HG02571 (cell line): ENCODE data around the gene ANKRD60.

Experiments
- ATAC-seq: cut with Tn5 transposase; IDR thresholded peaks from one replicate; pipeline ENCODE4 v1.9.1; 2021; ENCODE audit warnings: mild to moderate bottlenecking, moderate library complexity; ENCODE audit not compliant: unreplicated experiment

ANKRD60 gene

GRCh38 chr20:58224974-58225373 is 3.5 kb downstream of the ANKRD60 start:
- no peak for ATAC-seq

- no peak for ATAC-seq
Observed at GRCh38 chr20:58224097-58224496, 4.4 kb downstream of the ANKRD60 start.

- no peak for ATAC-seq
Observed at GRCh38 chr20:58223358-58223941, 5.0 kb downstream of the ANKRD60 start.

- no peak for ATAC-seq
Observed at GRCh38 chr20:58222446-58222845, 6.0 kb downstream of the ANKRD60 start.

- ATAC-seq: no peak
Observed at GRCh38 chr20:58219342-58219700, 9.1 kb downstream of the ANKRD60 start.

- no peak for ATAC-seq
Observed at GRCh38 chr20:58218665-58219341, 9.7 kb downstream of the ANKRD60 start.

GRCh38 chr20:58216334-58216733 is 12.1 kb downstream of the ANKRD60 start:
- no peak for ATAC-seq

- ATAC-seq: no peak
Observed at GRCh38 chr20:58215116-58215515, 13.3 kb downstream of the ANKRD60 start.

GRCh38 chr20:58214310-58214709 is 14.1 kb downstream of the ANKRD60 start:
- ATAC-seq: no peak

GRCh38 chr20:58213716-58214115 is 14.7 kb downstream of the ANKRD60 start:
- no peak for ATAC-seq

GRCh38 chr20:58213121-58213520 is 15.3 kb downstream of the ANKRD60 start:
- ATAC-seq: no peak

GRCh38 chr20:58212636-58213035 is 15.8 kb downstream of the ANKRD60 start:
- ATAC-seq: no peak

- ATAC-seq: no peak
Observed at GRCh38 chr20:58210398-58210747, 18.1 kb downstream of the ANKRD60 start.

- no peak for ATAC-seq
Observed at GRCh38 chr20:58209652-58210397, 18.6 kb downstream of the ANKRD60 start.

- no peak for ATAC-seq
Observed at GRCh38 chr20:58208944-58209343, 19.5 kb downstream of the ANKRD60 start.

GRCh38 chr20:58205850-58206249 is 22.6 kb downstream of the ANKRD60 start:
- no peak for ATAC-seq

- no peak for ATAC-seq
Observed at GRCh38 chr20:58202044-58202443, 26.4 kb downstream of the ANKRD60 start.

GRCh38 chr20:58201616-58202015 is 26.8 kb downstream of the ANKRD60 start:
- no peak for ATAC-seq

- no peak for ATAC-seq
Observed at GRCh38 chr20:58199469-58199868, 29.0 kb downstream of the ANKRD60 start.

- ATAC-seq: no peak
Observed at GRCh38 chr20:58198901-58199355, 29.5 kb downstream of the ANKRD60 start.

GRCh38 chr20:58198384-58198783 is 30.1 kb downstream of the ANKRD60 start:
- ATAC-seq: no peak

- no peak for ATAC-seq
Observed at GRCh38 chr20:58197185-58197469, 31.3 kb downstream of the ANKRD60 start.
